ENCODE results near the gene REG4.
"Not testable (repeated sequence)": the region's sequence is repeated elsewhere in the genome, so short reads cannot be mapped to it uniquely, and the experiment has no call there.

The REG4 gene

DNA sequence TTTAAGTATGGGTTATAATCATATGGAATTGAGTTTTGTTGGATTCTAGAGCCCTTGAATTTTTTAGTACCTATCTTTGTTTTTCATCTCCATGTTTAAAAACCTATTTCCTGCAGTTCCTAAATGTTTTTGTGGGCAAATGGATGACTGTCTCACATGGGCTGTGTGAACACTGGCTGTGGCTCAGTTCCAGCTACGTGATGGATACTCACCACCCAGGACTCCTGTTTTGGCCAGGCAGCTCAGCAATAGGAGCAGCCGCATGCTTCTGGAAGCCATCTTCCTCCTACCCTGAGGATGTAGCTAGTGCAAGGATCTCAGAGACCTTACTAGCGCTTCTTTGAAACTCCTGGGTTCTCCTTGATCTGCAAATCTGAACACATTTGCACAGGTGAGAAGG lies 2.8 kb downstream of the REG4 start:
- no peak for DNase-seq (ENCODE audit: low read depth in 1 of 2, low spot score in 1 of 2)

DNA sequence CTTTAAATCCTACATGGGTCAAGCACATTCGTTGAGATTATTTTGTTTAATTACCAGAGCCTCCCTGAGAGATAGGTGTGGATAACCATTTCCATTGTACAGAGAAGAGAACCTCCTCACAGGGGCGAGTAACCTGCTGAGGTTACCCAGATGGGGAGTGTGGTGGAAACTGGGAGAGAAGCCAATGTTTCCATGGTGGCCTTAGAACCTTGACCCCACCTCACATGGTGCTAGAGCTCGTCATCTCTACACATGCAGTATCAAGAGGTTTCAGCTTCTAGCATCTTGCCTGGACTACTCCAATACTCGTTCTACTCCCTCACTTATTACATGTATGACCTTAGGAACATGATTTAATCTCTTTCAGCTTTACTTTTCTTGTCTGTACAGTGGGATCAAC lies 4.8 kb downstream of the REG4 start:
- DNase-seq (ENCODE audit: low read depth in 1 of 2, low spot score in 1 of 2) = no peak

DNA sequence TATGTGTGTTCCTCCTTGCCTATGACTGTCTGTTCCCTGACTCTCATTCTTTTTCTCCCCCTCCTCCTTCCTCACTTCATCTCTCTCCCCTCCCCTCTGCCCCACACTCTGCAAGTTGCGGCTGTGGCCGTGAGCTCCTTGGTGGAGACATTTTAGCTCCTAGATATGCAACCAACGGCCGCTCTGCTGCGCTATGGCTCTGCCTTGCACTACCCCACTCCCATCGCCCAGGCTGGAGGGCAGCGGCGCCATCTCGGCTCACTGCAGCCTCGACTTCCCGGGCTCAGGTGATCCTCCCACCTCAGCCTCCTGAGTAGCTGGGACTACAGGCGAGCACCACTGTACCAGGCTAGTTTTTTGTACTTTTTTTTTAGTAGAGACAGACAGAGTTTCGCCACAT lies 5.5 kb downstream of the REG4 start:
- DNase-seq (ENCODE audit: low read depth in 1 of 2, low spot score in 1 of 2) = no peak

DNA sequence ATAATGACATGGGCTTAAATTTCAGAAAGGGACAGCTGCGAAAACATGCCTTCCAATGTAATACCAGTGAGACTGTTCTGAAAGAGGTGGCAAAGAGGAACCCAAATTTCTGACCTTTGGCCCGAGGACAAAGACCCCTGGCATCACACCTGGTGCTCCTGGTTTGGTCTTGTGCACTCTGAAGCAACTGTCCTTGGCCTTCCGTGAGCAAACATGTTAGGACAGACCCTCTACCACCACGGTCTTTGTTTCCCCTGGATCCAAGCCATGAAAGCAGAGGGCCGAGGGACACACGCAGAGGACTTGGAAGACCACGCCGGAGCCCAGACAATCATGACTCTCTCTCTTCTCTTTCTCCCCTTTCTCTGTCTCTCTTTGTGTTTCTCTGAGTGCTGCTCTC lies 6.0 kb downstream of the REG4 start:
- DNase-seq (ENCODE audit: low read depth in 1 of 2, low spot score in 1 of 2) = no peak

DNA sequence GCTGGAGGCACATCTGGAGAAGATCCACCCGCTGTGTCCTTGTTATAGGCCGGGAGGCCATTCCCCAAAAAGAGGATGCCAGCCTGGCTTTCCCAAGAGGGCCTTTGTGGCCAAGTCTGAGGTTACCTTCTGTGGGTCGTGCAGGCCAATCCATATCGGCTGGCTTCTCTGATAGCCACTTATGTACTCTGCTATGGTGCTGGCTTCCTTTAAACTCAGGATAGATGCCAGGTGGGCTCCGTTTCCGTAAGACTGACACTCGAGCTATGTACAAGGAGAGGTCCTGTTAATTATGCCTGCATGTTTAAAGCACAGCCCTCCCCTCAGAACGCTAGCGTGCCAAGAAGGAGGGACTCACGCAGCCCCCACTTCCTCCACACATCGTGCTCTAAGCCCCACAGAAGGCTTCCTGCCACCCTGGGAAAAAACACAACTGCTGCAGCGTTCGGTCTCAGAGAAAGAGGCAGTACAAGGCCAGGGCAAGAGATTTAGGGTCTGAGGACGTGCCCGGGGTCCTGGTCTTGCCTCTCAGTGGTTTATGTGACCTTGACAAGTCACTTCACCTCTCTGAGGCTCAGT lies 11.6 kb downstream of the REG4 start:
- DNase-seq (ENCODE audit: low read depth in 1 of 2, low spot score in 1 of 2) = no peak

DNA sequence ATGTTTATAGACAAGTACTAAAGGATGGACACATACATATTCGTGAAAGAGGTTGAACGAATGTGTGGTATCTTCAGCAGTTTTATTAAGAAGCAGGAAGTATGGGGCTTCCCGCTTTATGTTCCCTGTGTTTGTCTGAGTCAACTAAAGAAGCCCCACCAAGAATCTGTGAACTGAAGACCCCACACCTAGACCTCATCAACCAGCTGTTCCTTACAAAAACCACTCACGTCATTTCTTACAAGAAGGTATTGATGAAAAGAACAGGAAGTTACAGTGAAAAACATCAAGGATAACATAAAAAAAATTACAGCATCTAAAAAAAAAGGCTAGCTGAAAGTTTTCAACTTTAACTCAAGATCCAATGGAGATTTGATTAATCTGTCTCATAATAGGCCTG lies 12.3 kb downstream of the REG4 start:
- no peak for DNase-seq (ENCODE audit: low read depth in 1 of 2, low spot score in 1 of 2)

DNA sequence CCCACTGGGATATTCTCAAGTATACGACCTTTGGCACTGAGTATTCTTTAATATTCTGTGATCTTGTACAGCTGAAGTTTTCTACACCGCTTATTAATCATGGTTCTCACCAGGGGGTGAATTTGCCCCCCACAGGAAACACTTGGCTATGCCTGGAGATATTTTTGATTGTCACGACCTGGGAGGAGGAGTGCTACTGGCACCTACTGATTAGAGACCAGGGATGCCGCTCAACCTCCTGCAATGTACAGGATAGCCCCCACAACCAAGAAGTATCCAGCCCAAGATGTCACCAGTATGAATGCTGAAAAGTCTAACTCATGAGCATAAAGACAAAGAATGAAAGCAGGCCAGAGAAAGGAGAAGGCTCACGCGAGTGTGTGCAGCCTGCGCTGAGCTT lies 13.7 kb downstream of the REG4 start:
- no peak for DNase-seq (ENCODE audit: low read depth in 1 of 2, low spot score in 1 of 2)

DNA sequence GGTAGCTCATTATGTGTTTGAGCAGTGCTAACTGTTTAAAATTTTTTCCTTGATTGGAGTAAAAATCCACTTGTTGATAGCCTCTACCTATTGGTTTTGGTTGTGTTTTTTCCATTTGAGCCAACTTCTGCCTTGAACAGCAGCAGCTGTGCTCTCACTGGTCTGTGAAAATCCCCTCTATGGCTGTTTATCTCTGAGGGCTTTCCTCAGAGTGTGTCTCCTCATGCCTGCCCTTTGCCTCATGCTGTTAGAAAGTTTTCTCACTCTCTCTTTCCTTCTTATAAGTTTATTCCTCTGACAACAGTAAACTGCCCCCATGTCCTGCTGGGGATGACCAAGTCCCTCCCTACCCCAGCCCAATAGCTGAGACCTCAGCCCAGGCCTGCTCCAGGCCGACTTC lies 14.1 kb downstream of the REG4 start:
- no peak for DNase-seq (ENCODE audit: low read depth in 1 of 2, low spot score in 1 of 2)

DNA sequence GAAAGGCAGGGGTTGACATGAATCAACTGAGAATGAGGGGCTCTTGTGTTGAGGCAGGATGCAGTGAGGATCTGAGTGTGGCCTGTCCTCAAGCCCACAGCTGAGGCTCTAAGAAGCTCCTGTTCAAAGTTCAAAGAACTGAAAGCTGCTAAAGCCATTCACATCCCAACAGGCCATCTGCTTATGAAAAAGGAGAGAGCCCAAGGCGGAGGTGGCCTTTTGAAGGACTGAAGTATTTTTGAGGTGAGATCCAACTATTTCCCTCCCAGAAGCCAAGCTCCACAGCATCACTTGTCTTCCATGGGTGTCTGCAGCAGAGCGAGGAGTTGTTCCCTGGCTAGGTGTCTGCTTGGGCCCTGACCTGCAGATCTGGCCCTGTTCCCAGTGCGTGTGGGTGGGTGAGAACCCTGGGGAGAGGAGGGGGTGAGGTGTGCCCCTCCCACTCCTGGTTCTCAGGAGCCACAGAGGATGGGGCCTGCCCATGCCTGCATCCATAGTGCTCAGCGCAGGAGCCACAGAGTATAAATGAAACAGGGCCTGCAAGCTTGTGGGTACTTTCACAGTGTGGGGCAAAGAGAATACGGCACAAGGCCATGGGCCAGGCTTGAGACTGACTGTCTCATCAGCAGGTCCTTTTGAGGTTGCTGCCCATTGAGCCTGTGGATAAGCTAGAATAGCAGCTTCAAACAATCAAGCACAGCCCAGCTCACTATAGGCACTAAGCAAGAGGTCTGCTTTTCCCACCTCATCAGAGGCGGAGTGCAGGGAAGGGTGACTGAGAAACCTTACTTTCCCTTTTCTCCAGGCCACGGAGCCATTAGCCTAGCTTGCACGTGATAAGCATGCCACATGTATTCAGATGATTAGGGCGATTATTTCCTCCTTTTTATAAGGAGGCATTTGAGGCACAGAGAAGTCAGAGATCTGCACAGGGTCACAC lies 15.7 kb downstream of the REG4 start:
- DNase-seq (ENCODE audit: low read depth in 1 of 2, low spot score in 1 of 2) = no peak

DNA sequence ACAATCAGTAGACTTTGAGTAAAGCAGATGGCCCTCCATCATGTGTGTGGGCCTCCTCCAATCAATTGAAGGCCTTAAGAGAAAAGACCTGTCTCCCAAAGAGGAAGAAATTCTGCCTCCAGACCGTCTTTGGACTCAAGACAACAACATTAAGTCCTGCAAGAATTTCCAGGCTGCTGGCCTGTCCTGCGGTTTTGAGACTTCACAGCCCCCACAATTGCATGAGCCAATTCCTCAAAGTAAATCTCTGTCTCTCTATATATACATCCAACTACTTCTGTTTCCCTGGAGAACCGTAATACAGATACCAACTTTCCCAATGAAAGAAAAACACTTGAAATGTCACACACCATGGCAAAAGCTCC lies 16.4 kb downstream of the REG4 start:
- no peak for DNase-seq (ENCODE audit: low read depth in 1 of 2, low spot score in 1 of 2)

DNA sequence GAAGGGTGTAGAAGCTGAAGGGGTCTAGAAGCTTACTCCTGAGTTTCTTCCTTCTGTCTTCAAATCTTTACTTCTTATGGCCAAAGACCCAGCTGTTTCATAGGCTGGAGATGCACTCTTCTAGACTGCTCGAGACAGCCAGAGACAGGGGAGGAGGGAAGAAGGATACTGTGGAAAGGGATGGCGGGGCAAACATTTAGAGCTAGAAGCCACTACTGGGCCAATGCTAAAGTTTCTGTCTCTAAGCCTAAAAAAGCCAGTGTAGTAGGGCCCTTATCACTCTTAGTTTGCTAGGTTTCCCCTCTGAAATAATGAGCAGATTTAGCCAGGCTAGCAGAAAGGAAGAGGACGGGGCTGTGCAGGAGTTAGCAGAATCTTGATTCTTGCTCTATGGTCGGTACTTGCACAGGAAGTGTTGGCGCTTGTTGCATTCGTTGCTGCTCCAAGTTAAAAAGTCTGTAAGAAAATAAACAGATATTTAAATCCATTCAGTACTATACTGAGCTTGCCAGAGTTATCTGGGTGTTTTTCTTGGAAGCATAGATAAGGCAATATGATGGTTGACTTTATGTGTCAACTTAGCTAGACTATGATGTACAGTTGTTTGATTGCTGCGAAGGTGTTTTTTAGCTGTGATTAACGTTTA lies 16.9 kb downstream of the REG4 start:
- DNase-seq (ENCODE audit: low read depth in 1 of 2, low spot score in 1 of 2) = no peak

DNA sequence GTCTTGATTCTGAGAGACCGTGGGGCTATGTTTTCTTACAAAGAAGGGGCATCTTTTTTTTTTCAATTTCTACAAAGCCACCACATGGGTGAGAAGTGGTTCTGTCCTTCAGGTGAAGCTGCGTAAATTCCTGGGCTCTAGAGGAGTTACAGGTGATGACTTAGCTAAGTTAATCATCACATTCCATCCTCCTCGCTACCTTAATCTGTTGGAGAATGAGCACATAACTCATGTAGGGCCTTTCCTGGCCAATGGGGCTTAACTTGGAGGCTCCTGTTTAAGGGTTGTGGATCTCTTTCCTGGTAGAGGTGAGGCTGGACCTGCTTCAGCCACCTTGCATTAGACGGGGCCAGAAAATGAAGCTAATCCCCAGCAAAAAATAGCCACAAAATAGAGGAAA lies 19.9 kb downstream of the REG4 start:
- no peak for DNase-seq (ENCODE audit: low read depth in 1 of 2, low spot score in 1 of 2)

DNA sequence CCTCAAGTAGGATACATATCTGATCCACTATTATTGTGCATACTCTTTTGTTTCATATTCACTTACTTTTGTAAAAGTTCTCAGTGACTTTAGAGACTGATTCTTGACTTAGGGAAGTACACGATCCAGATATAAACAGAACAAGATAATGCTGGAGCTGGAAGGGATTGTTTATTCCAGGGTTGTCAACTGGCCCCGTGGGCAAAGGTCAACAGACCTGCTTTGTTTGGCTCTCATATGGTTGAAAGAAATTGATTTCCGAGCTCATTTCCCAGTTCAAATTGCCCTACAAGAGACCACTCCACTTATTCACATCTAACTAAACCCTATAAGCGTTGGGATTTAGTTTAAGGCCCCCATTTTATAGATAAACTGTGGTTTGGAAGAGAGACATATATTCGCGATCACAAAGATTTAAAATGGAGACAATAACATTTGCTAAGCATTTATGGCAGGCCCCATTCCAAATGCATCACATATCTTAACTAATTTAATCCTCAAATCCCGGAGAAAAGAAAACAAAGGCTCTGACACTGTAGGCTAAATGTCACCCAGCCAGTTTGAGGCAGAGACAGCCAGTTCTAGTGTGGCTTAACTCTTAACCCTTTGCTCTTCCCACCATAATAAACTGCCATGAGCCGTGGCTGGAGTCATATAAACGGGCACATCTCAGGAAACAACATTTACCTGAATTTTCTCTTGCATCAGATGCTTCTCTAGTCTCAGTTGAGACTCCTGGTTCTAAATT lies 20.6 kb downstream of the REG4 start:
- no peak for DNase-seq (ENCODE audit: low read depth in 1 of 2, low spot score in 1 of 2)

DNA sequence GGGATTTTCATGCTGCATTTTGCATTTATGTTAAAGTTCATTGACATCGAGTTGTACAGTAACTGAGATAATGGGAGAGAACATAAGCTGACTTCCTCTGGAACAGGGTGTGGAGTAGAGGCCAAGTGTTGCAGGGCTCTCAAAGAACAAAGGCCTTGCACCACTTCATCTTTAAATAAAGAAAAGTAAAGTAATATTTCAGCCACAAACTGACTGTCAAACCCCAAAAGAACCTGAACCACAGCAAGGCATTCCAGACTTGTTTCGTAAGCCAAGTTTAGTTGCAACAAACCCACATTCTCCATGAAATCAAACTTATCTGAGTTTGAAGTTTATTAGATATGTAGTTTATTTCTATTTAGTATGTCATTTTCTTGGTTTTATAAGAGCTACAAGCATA lies 23.5 kb downstream of the REG4 start:
- DNase-seq (ENCODE audit: low read depth in 1 of 2, low spot score in 1 of 2) = no peak

DNA sequence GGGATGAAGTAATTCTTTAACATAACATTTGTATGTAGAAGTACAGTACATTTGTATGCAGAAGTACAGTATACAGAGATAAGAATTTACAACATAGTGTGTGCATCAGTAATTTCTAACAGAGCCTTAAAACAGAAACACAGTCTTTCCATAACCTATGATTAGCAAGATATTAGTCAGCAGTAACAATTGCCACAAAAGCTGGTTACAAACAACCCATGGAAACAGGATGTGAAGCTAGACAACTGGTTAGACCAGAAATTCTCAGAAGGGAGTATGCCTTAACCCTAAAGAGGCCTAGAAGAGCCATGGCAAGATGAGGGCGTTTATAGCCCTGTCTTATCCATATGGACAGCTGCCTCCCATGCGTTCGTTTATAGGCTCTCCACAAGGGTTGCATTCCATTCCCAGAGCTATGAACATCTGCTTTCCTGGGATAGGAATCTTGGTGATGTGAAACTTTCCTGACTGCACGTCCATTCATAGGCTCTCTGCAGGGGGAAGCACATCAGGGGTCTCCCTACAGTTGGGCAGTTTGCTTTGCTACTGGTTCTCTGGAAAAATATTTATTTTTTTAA lies 24.7 kb downstream of the REG4 start:
- not testable (repeated sequence) for DNase-seq (ENCODE audit: low read depth in 1 of 2, low spot score in 1 of 2)

DNA sequence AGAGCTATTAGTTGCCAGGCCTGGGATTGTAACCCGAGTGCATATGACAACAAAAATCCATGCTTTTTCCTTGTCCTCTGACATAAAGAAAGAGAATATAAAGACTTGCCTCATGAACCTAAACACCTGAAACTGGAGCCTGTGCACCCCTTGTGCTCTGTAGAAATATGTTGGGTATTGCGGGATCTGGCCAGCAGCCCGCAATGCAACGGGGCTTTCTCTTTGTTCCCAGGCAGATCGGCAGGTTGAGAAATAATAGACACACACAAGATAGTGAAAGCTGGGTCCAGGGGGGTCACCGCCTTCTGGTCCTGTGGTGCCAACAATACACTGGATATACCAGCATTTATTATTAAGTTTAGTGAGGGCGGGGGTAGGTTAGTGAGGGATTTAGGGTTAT lies 25.2 kb downstream of the REG4 start:
- DNase-seq (ENCODE audit: low read depth in 1 of 2, low spot score in 1 of 2) = not testable (repeated sequence)

DNA sequence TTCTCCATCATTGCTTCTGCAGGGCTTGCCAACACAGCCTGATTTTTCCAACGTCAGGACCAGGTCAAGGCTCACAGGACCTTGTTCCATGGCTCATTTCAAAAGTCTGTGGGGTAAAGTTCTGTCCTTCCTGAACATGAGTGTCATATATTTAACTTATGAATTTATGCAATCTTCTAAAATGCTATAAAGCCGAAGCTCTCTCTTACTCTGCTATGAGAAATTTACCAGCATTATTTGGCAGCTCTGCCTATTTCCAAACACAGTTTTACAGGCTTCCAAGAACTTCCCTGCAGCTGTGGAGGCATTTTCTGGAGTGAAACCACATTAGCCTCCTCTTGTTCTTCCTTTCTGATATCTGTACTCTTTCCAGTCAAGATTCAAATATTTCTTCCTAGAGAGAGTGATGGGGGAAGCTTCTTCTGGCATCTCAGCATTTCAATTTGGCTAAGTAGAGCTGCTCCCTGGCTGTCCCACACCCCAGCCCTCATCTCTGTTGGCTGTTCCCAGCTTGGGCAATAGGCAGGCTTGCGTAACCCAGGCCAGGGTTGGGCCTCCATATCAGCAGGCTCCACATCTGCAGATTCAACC lies 27.0 kb downstream of the REG4 start:
- DNase-seq (ENCODE audit: low read depth in 1 of 2, low spot score in 1 of 2) = no peak

DNA sequence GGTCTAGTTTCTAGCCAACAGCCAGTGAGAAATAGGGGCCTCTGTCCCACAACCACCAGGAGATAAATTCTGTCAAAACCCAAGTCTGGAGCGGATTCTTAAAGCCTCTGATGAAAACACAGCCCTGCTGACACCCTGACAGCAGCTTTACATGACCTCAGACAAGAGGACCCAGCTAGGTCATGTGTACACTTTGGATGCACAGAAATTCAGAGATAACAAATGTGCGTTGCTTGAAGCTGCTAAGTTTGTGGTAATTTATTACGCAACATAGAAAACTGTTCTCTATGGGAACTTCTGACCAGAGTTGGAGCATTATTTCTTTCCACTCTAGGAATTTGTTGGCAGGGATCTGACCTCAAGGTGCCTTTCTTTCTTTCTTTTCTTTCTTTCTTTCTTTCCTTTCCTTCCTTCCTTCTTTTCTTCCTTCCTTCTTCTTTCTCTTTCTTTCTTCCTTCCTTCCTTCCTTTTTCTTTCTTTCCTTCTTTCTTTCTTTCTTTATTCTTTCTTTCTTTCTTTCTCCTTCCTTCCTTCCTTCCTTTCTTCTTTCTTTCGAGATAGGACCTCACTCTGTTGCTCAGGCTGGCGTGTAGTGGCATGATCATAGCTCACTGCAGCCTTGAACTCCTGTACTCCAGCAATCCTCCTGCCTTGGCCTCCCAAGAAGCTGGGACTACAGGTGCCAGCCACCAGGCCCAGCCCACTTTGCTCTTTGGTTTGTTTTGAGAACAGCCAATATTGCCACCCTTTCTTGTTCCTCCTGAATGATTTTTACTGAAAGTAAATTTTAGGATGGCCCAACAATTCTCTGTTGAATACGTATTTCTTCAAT lies 27.7 kb downstream of the REG4 start:
- no peak for DNase-seq (ENCODE audit: low read depth in 1 of 2, low spot score in 1 of 2)

DNA sequence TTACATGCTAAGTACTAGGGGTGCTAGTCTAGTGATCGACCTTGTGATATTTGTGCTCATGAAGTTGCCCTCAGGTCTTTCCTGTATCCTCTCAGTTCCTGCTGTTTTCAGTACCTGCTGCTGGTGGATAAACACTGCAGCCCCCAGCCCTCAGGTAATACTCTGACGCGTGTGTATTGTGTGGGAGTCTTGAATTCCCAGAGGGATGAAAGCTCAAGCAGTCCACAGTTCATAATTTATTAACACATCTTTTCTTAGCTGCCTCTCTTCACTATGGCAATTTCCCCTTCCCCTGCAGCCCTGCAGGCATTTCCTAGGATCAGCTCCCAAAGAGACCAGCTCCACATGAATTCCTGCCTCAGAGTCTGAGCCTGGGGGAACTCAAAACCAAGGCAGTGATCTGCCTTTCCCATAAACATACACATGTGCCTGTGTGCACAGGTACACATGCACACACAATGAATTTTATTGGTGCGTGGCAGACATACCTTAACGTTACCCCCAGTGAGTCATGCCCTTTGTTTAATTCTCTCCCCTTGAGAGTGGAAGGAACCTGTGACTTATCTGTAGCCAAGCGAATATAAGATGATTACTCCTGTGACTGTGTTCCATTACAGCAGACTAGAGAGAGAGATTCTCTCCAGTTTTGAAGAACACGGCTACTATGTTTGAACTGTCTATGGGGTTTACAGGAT lies 28.5 kb downstream of the REG4 start:
- DNase-seq (ENCODE audit: low read depth in 1 of 2, low spot score in 1 of 2) = no peak

Measured in stimulated activated CD4-positive, alpha-beta T cell treated with anti-CD3 and anti-CD28 coated beads, Interleukin-15, amount 100 ng/mL, for 1 hour (primary cell).